HG02610 (cell line): ENCODE measurements around the gene RAI2.

ENCODE experiments used
- ATAC-seq: cut with Tn5 transposase; IDR thresholded peaks from one replicate; pipeline ENCODE4 v1.9.1; 2021; ENCODE audit warnings: mild to moderate bottlenecking, moderate library complexity; ENCODE audit not compliant: unreplicated experiment

RAI2 gene

DNA sequence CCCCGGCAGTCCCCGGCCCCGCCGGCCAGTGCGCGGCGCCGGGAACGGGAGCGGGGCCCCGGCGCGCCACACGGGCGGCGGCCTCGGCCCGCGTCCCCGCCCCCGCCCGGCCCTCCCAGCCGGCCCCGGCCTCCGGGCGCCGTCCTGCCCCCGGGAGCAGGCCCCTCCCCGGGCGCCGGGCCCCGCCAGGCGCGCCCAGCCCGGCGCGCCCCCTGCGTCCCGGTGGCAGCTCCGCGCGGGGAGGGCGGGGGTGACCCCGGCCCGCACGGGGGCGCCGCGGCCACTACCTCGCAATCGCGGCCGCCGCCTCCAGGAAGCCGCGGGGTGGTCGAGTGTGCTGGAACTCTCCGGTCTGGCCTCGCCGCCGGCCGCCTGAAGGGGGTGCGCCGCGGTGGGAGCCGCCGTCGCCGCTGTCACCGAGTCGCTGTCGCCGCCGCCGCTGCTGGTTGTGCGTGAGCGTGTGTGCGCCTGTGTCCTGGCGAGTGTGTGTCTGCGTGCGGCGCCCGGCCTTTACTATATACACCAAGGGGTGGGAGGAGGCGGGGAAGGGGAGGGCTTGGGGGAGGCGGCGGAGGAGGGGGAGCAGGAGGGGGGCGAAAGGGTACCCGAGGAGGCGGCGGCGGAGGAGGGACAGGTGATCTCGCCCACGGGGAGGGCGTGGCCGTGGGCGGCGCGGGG lies at the start of gene RAI2:
RAI2 (minus strand) TSS at position 488 of the 678 bp plus-strand sequence. CDS start 59,288 bp downstream, outside the sequence.
- no peak for ATAC-seq

GRCh38 chrX:17888421-17888820 lies 27.3 kb upstream of the RAI2 start:
- no peak for ATAC-seq

DNA sequence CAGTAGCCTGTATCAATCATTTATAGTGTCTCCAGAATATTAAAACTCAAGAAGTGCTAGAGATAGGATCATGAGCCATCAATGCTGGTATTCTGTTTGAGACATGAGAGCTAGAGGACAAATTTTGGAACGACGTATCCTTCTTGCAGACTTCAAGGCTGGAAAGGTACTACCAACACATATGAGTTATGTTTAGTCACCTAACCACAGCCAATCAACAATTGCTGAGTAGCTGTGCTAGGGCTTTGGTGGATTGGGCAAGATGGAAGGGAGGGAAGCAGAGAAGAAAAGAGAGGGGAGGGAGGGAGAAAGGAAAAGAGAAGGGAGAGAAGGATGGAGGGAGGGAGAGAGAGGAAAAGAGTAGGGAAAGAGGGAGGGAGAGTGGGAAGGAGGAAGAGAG lies 21.6 kb upstream of the RAI2 start:
- no peak for ATAC-seq

- ATAC-seq: no peak
Measured at GRCh38 chrX:17878028-17878670, 17.1 kb upstream of the RAI2 start.

GRCh38 chrX:17876135-17876534 lies 15.0 kb upstream of the RAI2 start:
- ATAC-seq: no peak

DNA sequence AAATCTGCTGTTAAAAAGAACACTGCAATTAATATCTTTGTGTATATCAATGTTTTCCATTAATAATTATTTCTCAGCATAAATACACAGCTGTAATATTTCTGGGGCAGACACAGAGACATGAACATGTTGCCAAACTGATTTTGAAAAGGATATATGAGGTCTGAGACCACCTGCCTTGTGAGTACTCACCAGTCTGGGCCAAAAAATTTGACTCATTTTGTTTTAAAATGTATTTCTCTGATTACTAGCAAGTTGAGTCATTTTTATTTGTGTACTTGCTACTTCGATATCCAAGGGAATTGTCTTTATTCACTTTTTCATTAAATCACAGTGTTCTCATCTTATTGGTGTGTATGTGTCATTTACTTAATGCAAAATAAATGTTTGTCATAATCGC lies 8.5 kb upstream of the RAI2 start:
- no peak for ATAC-seq

DNA sequence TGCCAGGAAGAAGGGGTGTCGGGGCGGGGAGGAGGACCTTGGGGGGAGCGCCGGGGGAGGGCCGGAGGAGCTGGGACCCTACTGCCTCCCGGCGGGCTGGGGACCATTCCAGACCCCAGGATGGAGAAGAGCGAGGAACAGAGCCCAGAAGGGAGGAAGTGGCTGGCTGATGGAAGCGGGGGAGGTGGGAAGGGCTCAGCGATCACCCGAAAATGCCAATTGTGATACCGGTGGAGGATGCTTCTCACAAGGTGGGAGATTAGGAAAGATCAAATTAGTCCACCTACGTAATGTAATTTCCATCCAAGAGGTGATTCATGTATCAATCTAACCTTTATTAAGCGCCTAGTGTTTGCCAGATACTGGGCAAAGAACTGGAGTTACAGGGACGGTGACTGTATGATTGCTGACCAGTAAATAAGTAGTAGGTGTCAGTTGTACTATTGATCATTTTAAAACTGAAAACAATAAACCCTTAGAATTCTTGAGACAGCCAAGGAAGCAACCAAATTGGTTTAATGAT lies 452 bp upstream of the RAI2 start:
- no peak for ATAC-seq

DNA sequence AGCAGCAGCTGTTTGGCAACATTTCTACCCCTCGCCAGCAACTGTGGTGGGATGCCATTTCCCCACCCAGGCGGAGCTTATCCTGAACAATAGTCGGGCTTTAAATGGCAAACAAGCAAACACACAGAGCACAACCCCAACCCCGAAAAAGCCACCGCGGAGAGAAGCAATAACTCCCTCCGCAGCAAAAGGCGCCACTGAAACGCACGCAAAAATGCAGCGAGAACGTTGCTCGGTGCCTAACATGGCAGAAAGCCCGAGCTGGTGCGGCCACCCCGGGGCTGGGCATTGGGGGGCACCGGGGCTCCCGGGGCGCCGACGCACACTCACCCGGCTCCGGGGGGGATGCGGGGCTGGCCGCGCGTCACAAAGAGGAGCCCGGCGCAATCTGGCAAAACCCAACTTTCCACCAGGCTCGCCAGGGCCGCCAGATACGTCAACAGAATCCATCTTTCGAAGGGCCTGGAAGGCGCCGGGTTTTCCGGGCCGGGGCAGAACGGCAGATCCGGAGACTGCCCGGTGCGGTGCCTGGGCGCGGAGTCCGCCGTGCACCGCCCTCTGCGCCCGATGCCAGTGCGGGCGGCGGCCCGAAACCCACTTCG lies 818 bp downstream of the RAI2 start:
- ATAC-seq: no peak

GRCh38 chrX:17859609-17860178 lies 1.4 kb downstream of the RAI2 start:
- no peak for ATAC-seq

- ATAC-seq: no peak
Measured at GRCh38 chrX:17854531-17854930, 6.6 kb downstream of the RAI2 start.

- ATAC-seq: no peak
Measured at GRCh38 chrX:17854069-17854468, 7.0 kb downstream of the RAI2 start.

DNA sequence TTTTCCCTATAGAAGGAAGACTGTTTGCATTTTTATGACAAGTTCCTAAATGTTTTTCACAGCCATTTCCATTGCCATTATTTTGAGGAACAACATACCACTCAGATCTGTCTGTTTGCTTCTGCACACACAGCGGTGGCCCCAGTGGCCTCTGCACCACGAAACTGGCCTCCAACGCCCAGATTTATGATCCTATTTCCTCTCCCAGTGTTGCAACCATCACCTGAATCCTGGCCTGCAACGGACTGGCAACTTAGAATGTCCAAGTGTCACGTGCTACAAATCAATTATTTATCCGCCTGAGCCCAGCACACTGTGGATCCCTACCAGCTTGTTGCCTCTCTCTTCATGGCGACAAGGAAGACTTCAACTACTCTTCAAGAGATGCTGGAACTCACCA lies 9.2 kb downstream of the RAI2 start:
- no peak for ATAC-seq

DNA sequence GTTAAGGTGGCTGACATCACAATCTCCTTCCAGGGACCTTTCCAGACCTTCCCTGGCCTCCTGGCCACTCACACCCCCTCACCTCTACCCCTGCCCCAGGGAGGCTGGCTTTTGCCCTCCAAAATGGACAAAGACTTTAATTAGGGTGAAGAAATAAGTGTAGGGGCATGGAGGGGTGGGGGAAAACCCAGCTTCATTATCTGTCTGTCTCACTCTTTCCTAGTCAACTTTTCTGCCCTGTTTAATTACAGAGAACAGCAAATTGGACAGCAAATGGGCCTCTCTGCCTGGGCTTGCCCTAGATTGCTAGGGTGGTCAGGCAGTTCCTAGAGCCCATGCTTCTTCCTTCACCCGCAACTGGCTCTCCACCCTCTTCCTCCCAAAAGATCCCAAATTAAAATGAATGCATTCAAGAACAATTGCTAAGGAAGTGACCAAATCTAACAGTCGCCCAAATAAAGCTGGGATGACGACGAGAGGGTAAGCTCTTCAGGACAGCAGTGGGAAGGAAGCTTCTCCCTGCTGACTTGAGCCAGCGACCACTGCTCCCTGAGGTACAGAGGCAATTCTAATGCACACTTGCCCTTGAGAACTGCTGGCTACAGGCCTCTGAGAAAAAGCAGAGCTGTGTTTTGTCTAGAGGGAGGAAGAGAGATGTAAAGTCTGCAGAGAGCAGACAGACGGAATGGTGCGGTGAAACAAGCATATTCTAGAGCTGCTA lies 12.4 kb downstream of the RAI2 start:
- no peak for ATAC-seq

GRCh38 chrX:17846045-17846444 lies 15.1 kb downstream of the RAI2 start:
- ATAC-seq: no peak

DNA sequence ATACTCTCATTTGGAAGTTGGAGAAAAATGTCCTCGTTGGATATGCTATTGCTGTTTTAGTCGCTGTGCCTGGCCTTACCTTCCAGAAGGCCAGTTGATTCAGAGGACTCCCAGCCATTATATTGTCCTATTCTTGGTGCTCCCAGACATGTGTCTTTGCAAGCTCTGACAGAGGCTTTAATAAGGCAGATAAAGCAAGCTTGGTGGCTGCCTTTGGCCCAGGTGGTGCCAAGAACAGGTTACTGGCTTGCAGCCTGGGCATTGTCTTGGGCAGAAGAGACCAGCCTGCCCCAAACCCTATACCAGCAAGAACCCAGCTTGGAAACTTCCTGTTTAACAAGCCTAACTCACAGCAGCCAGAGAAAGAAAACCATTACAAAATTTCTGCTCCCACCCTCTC lies 16.9 kb downstream of the RAI2 start:
- ATAC-seq: no peak

DNA sequence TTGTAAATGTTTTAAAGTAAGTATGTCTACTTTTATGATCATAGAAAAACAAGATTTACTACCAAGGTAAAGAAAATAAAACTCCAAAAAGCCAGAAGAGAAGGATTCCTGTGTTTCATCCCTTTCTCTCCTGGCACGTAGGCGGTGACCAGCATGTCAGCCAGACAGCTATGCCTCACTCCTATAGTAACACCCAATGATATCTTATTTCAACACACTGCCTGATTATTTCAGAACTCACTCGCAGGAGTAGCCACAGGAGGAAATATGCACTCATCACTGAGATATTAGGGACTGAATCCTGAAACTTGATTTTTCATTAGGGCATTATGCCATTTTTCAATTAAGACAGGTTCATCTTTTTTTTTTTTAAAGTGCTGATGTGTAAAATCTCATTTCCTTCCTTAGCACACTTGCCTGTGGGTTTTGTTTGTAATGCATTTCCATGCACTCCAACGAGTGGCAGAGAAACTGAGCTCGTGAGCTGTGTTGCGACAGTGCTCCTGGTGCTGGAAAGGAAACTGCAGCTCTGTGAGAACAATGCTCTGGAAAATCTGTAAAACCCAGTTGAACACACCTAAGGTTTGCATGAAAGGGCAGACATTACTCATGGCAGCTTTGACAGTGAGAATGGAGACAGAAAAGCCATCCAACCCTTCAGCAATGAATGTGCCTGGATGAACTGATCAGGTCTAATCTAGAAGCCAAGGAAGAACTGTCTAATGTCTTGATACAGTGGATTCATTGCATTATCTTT lies 18.2 kb downstream of the RAI2 start:
- no peak for ATAC-seq

GRCh38 chrX:17839269-17839668 lies 21.8 kb downstream of the RAI2 start:
- no peak for ATAC-seq

- ATAC-seq: no peak
Measured at GRCh38 chrX:17836830-17837229, 24.3 kb downstream of the RAI2 start.

DNA sequence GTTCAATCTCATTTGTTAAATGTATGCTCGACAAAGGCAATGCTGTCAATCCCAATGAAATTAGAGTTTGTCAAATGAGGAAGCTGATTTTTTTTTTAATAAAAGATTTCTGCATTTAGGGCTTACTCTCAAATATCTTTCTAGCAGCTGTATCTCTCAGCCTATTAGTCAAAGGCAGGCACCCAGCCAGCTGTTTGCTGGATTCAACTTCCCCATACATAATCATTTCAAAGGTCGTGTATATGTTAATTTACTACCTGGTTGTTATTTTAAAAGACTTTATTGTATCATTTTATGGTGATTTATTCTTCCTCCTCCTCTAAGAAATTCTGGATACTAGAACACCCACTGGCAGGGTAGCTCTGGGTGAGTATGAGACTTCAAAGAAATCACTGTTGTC lies 27.1 kb downstream of the RAI2 start:
- no peak for ATAC-seq

DNA sequence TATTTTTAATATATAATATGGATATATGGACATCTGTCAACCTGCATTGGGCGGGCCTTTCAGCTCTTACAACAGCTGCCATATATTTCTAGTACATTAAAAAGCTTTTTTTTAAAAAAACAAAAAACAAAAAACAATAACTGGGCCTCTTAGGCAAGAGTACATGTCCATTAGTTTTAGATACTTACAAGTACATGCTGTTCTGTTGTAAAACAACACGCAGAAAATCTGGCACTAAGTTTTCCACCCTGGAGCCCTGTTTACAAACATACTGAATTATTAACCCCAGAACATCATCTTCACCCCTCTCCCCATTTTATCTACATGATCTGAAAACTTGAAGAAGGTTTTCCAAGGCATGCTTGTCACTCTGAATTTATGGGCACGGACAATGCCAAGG lies 29.8 kb downstream of the RAI2 start:
- ATAC-seq: no peak
